Measurements from ENCODE around the gene ETFB.
A peak's percentile ranks its signal among the peaks of the same experiment; 100 is the strongest.
"Not testable (repeated sequence)": the region's sequence is repeated elsewhere in the genome, so short reads cannot be mapped to it uniquely, and the experiment has no call there.

ETFB gene

DNA sequence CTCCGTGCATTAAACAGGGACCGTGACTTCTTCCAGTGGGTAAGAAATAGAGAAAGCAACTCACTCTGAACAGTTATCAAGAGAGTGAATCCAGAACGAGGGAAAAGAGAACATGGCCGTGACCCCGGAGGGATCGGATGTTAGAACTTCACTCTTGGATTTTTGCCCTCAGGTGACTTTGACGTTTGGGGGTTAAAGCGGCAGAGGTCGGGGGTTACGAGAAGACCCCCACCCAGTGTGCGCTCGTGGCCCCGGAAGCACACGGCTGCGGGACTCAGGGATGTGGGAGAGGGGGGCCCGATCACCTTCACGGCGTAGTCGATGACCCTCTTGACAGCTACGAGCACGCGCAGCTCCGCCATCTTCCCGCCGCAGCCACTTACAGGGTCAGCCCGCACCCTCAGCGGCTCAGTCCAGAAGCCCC lies at the start of gene ETFB:
Gene ETFB (minus strand): TSS at position 424 of the 424 bp plus-strand sequence. CDS start 62 bp downstream, at position 362.
- no peak for DNase-seq

DNA sequence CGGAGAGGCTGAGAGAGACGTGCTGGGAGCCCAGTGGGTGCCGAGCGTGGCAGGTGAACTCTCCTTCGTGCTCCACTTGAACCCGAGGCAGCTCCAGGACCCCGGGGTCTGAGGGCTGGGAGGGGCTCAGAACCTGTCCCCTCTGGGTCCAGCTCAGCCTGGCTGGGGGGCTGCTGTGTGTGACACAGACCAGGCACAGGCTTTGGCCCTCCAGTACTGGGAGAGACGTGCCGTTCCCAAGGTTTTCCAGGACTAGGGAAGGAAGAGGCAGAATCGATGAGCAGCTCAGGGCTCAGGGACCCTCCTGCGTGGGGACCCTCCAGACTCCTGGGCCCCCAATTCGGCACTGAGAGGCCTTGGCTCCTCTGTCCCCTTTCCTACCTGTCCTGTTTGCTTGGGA lies 49.0 kb upstream of the ETFB start:
- no peak for DNase-seq

DNA sequence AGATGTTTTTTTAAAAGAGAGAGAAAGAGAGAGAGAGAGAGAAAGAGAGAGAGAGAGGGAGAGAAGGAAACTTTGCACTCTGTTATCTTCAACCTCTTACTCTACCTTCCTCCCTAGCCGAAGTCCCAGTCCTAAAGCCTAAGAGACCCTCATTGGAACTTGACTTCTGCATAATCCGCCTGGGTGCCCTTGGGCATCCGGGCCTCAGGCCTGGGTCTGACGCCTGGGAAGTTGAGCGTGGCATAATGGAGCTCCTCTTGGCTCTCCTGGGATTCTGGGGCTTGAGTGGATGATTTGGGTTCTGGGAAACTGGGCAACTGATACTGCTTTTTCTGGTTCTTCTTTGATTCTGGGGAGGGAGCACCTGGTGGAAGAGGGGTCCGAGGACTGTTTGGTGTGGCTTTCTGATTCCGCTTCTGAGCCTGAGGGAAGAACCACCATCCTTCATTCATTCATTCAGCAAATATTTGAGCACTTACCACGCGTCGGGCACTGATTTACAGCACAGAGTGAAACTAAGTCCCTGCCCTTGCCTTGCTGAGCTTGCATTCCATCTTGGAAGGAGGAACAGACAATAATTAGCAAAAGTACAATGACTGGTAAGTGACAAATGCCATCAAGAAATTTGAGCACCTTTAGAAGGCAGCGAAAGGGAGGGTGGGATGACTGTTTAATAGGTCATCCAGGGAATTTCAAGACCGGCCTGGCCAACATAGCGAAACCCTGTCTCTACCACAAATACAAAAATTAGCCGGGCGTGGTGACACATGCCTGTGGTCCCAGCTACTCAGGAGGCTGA lies 45.0 kb upstream of the ETFB start:
- DNase-seq, result no peak

DNA sequence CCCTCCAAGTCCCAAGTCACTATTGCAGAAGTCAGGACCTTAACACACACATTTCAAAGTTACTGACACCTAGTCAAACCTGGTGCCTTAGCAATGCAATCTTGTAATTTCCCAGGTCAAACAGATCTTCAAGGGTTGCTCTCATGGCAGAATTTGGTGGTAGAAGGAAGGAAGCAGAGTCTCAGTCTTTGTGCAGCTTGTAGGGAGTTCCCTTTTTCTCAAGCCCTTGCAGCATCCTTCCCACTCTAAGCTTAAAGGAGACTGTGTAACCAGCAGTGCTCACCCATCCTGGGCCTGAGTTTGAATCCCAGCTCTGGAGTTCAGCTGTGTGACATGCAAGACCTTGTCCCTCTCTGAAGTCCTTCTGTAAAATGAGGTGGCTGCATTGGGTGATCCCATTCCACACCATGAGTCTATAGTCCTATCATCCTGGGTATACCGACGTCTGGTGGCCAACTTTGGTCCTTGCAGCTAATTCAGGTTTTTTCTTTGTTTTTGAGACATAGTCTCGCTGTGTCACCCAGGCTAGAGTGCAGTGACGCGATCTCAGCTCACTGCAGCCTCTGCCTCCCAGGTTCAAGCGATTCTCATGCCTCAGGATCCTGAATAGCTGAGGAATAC lies 41.4 kb upstream of the ETFB start:
- DNase-seq, result peak; percentile 91 to 92

DNA sequence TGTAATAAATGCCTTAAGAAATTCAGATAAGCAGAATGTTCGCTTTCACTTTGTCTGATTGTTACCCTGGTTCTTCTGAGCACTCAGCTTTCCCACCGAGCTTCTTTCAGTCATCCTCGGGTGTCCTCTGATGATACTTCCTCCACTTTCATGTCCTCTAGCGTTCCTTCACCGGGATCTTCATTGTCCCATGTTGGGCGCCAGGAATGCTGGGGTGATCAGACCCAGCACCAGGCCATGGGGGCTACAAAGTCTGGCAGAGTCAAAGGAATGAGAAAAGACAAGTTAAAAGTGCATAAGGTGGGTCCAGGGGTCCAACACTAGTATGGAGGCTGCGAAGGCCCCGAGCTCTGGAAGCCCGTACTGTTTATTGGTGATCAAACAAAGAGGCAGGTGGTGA lies 35.9 kb upstream of the ETFB start:
- DNase-seq, result no peak

DNA sequence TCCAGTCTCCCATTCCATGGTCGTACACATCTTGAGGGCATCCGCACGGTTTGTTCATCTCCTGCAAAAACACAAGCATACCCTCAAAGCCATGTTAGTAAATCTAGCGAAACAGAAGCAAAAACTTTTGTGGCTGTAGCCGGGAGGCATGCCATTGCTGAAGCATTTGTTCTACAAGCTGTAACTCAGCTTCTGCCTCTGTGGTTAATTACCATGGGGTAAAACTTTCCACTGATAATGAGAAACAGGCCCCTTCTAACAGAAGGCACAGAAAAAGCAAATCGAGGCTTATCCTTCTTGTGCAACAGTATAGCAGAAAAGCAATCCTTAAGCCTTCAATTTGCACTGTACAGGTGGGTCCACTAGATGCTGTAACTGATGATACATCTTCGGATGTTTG lies 33.7 kb upstream of the ETFB start:
- DNase-seq, result not testable (repeated sequence)

DNA sequence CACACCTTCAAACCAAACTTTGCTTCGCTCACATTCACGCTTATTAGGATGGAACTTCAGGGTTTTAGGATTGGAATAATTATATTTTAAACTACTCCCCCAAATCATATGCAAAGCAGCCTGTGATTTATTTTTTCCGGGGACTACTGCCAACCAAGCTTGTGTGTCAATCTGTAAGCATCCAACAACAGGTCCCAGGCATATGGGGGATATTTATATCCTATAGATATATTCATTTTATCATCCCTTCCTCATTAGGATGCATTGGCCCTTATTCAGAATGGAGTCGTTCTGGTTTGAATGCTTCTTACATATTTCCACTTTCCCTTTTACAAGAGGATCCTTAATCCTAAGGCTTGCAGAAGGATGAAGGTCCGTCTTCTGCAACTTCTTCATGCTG lies 33.0 kb upstream of the ETFB start:
- no peak for DNase-seq

DNA sequence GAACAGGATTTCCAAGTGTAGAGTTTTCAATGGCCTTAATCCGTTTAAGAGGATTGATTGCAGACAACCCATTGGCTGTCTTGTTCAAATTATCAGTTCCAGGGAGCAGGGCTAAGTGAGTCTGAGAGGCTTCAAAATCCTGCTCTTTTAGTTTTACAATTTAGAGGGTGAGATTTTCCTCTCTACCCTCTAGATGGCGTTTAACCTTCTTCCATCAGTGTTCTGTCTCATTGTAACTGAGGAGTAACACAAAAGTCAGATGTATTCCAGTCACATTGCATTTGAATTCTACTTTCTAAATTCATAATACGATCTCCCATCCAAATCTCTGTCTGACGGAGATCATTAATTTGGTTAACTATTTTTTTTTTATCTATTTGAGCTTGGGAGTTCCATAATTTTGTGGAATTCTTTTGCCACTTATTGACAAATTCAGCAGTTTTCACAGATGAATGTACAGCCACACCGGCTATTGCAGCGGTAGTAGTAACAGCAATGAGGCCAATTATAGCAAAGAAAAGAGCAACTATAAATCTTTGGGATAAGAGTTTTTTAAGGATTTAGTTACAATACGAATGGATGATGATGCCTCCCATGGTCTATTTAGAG lies 32.0 kb upstream of the ETFB start:
- peak; percentile 51 to 60 for DNase-seq

DNA sequence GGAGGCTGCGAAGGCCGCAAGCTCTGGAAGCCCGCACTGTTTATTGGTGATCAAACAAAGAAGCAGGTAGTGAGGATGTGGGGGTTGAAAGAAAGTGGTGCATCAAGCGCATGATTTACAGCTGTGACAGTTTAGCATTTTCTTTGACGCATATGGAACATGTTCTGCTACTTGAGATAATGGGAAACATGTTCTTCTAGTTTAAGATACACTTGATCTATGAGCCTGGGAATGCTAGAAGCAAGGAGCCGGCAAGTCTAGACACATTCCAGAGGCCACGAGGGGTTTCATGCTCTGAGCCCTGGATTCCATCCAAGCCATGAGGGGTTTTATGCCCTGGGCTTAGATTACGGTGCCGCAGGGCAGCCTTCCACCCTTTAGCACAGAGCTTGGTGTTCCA lies 31.3 kb upstream of the ETFB start:
- DNase-seq, result not testable (repeated sequence)

DNA sequence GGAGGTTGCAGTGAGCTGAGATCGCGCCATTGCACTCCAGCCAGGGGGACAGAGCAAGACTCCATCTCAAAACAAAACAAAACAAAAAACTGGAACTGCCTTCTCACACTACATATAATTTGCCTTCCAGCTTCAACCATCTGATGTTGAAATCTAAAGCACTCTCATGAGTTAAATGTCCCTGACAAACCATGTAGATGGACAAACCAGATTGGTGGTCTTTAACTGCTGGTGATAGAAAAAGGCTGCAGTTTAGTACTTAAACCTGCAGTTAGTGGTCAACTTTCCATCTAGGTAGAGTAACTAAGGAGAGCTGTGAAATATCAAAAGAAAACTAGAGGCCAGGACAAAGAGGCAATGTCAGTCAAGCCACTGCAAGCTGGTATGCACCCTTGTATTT lies 30.0 kb upstream of the ETFB start:
- no peak for DNase-seq

DNA sequence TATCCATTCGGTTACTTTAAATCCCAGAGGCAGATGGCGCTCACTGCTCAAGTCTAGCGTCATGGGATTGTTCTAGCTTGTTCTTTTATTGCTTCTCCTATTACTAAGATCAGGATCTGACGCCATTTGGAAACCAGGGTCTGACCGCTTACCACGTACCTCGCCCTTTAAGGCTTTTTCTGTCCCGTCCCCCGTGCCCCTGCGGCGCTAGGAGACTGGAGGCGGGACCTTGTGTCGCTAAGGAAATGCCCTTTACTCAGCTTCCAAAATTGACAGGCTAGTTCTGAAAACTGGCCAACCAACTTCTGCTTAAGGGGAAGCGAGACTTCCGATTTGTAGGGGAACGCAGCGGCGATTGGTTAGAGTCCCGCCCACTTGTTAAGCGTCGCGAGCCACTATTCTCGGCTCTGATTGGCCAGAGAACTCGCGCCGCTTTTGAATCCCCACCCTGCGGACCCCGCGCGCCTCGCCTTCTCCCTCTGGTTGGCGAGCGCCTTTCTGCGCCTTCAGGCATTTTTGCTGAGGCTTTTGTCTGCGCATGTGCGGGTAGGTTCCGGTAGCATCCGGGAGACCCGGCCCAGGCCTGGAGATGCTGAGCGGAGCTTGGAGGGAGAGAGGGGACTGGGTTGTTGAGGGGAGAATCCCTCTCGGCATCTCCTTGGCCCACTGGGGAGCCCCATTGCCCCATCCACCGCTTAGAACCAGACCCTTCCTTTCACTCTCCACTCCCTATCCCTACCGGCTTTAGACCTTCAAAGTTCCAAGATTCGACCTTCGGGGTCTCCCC lies 28.1 kb upstream of the ETFB start:
- peak; percentile 98 to 99 for DNase-seq

DNA sequence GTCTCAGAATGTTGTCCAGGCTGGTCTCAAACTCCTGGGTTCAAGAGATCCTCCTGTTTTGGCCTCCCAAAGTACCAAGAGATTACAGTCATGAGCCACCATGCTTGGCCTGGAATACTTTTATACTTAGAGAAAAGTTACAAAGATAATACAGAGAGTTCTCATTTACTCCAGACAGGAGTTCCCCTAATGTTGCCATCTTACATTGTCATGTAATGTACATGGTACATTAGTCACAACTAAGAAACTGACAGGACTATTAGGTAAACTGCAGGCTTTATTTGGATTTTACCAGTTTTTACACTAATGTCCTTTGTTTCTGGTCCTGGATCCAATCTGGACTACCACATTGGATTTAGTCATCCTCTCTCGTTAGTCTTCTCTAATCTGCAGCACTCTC lies 26.5 kb upstream of the ETFB start:
- DNase-seq, result no peak

DNA sequence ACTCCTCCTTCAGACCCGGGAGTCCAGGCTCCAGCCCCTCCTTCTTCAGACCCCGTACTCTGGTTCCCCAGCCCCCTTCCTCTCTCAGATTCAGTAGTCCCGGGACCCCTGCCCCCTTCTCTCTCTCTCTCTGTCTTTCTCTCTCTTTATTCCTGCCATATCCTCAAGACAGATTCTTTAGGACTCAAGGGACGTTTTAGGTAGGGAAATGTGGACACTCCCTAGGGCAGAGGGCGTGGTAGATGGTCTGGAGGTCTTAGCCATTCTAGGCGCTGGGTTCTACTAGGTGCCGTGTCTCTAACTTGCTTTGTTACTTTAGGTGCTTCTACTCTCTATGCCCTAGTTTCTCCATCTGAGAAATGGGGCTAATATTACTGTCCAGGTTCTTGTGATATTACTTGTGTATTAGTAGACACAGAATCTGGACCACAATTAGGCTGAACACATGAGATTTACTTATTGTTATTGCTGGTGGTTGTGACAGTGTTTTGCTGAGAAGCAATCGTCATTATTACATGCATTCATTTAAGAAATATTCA lies 25.0 kb upstream of the ETFB start:
- no peak for DNase-seq

DNA sequence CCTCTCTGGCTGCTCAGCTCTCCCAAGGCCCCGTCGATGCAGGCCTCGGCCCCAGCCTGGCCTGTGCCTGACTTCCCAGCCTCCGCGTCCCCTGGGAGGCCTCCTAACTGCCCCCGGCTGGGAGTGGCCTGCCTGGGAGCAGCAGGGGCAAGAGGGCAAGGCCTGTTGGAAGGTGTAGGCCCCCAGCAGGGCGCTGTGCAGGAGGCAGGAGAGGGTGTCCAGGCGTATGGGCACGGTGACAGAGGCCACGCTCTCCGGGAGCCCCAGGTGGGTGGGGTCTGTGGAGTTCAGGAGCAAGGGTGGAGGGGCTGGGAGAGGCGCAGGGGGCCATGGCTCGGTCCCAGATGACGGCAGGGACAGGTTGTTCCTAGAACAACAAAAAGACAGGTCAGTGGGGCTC lies 23.0 kb upstream of the ETFB start:
- DNase-seq, result no peak

DNA sequence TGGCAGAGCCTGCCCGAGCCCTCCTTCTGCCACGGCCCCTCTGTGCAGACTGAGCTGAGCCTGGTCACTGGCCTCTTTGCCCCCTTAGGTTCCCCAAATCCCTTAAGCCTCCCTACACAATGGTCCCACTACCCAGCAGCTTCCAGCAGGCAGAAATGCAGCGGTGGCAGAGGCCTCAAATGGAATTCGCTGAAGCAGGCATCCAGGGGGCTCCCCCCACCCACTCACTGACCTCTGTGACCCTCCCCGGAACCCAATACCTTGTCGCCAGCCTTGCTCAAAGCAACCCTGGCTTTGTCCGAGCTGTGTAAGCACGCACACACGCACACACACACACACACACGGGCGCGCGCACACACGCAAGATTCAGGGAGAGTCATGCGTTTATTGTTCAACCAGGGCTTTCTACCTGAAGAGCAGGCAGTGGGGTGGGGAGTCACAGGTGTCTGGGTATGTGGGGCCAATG lies 21.8 kb upstream of the ETFB start, which contains the start of gene LIM2:
Gene LIM2 (minus strand): TSS at position 51 of the 466 bp plus-strand sequence. CDS start 531 bp downstream, outside the sequence.
- DNase-seq, result no peak

DNA sequence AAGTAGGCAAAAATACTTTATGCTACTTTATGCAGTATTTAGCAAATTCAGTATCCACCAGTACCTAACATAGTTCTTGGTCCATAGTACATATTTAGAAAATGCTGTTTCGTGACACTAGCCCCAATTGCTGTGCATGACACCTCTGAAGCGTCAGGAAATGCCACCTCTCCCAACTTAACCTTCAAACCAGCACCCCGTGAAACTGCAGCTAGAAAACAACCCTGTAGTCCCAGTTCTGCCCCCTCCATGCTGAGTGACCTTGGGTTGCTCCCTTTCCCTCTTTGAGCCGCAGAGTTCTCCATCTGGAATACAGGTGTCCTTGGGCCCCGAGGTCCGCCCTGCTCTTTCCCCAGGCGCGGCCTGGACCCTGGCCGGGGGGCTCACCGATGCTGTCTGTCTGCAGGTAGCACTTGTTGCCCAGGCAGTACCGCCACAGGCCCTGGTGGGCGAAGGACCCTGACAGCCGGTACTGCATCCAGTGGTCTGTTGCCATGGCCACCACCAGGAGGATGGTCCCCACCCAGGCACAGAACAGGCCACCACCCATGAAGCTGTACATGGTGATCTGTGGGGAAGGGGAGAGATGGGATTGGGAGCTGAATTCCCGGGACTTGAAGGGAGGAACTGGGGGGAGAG lies 20.8 kb upstream of the ETFB start:
- DNase-seq, result no peak

DNA sequence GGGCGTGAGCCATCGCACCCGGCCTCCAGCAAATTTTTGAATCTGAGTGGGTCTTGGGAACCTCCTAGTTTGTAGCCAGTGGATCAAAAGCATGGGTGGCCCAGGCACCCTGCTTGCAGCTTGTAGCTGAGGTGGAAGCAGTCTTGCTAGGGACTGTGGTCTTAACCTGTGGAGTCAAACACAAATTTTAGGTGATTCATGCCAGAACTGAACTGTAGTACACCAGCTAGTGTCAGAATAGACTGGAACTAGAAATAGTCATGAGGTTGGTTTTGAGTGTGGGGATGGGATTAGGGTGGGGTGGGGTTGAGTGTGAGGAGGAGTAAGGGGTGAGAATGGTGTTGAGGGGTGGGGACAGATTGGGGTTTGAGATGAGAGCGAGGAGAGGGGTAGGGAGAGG lies 15.8 kb upstream of the ETFB start:
- no peak for DNase-seq

DNA sequence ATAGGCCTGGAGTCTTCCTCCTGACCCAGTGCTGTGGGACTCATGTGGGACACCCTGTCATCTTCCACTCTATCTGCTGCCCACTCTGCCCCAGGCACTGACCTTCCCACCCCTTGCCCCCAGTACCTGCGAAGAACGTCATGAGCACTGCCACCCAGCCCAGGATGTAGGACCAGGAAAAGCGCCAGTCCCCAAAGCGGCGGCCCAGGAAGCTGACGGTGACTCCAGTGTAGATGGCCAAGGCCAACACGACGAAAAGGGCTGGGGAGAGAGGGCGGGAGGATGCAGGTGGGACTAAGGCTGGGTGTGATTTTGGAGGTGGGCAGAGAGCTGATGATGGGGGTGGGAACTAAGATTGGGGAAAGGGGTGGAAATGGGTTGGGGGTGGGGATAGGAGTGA lies 14.2 kb upstream of the ETFB start:
- DNase-seq, result no peak

DNA sequence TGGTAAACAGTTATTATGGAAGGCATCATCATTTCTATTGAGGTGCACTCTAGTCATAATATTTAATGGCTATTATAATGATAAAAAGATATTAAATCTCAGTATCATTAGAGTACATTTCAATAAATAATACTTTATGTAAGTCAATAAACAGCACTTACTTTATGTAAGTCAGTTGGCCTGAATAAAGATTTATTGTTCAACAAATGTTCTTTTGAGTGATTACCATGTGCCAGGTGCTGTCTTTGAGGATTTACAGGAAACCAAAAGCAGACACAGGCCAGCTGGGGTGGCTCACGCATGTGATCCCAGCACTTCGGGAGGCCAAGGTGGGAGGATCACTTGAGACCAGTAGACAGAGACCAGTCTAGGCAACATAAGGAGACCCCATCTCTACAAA lies 11.2 kb upstream of the ETFB start:
- no peak for DNase-seq

DNA sequence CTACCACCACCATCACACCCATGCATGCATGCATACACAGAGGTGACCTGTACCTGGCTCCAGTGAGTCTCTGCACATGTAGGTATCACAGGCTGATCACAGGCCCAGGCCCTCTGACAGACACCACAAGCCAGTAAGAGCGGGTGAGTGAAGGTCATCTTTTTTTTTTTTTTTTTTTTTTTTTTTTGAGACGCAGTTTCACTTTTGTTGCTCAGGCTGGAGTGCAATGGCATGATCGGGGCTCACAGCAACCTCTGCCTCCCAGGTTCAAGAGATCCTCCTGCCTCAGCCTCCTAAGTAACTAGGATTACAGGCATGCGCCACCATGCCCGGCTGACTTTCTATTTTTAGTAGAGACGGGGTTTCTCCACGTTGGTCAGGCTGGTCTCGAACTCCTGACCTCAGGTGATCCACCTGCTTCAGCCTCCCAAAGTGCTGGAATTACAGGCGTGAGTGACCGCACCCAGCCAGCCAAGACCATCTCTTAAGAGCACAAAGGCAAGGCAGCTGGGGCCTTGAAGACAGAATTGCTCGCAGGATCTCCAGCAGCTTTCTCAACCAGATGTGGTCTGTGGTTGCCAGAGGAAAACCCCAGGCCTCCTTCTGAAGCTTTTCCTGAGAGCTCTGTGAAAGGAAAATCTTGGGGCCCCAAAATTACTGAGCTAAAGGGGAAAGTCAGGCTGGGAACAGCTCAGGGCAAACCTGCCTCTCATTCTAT lies 9.5 kb upstream of the ETFB start:
- DNase-seq, result peak; percentile 41 to 48

DNA sequence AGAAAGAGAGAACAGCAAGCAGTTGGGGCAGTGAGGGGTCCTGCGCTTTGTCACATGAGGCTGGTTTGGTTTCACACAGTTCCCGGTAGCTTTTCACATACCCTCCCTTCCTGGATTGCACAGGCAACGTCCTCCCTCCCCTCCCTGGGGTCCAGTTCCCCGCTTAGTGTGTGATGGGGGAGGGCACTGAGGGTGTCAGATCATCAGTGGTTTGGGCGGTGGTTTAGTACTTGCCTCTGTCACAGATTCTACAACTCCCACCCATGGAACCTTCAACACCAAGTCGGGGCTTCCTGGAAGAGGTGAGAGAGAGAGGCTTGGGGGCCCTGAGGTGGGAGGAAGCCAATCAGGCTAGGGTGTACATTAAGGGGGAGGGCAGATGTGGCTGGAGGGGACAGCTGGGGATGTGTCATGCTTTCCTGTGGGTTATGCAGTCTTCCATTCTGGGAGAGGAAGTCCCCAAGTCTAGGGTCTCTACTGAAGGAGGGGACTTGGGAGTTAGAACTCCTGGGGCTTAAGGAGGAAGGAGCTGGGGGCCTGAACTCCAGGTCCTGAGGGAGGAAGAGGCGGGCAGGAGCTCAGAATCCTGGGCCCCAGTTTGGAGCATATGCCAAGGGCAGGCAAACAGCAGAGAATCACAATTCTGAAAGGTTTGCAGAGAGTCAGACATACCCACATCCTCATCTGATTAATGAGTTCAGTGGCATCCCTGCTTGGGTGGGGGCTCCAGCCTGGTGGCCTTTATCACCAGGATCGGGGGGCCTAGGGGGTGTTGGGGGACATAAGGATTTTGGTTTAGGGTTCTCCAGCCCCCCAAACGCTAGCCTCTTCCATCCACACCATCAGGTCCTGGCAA lies 6.7 kb upstream of the ETFB start, which contains the start of gene NKG7:
Gene NKG7 (minus strand): TSS at position 6 of the 856 bp plus-strand sequence. CDS start 119 bp downstream, outside the sequence.
- peak; percentile 58 to 75 for DNase-seq

Measured in AML-193 (cell line).